DND-41 (cell line): ENCODE measurements around the gene PTGES3L.
"Not testable (repeated sequence)": the region's sequence is repeated elsewhere in the genome, so short reads cannot be mapped to it uniquely, and the experiment has no call there.

Experiments
- ATAC-seq: fragments of 200-7000 bp; cut with Tn5 transposase; 3 replicates; pipeline ENCODE4 v1.9.1; 2021; ENCODE audit warnings: low read depth; ENCODE audit not compliant: insufficient read depth
- DNase-seq: peaks from one replicate; pipeline ENCODE4 v3.0.0-alpha.2; 2020
- H2AFZ ChIP-seq: 2 replicates; pipeline ENCODE4 v1.6.0; 2012; ENCODE audit warnings: low read depth, low read length
- H3K27ac ChIP-seq: 2 replicates; pipeline ENCODE4 v1.5.1; 2012; ENCODE audit warnings: low read length, inconsistent platforms
- H3K27me3 ChIP-seq: fragments of 200-600 bp; sonication (generic); 2 replicates; pipeline ENCODE4 v1.6.0; 2012; ENCODE audit warnings: low read length, mild to moderate bottlenecking, inconsistent platforms; ENCODE audit not compliant: insufficient read depth, poor library complexity
- H3K36me3 ChIP-seq: 2 replicates; pipeline ENCODE4 v1.5.1; 2012; ENCODE audit warnings: low read length, inconsistent platforms; ENCODE audit not compliant: insufficient read depth
- H3K4me1 ChIP-seq: 2 replicates; pipeline ENCODE4 v1.5.1; 2012; ENCODE audit warnings: mild to moderate bottlenecking, low read length; ENCODE audit not compliant: insufficient read depth
- H3K4me2 ChIP-seq: 2 replicates; pipeline ENCODE4 v1.6.0; 2012; ENCODE audit warnings: mild to moderate bottlenecking, moderate library complexity, low read length, inconsistent platforms; ENCODE audit not compliant: insufficient read depth
- H3K4me3 ChIP-seq, 2 experiments: fragments of 200-600 bp in 1 of 2; shearing (Covaris generic) in 1 of 2; 2 replicates each; pipeline ENCODE4 v1.5.1; 2012 to 2016; ENCODE audit warnings: inconsistent platforms in 2 of 2, low read length in 2 of 2, mild to moderate bottlenecking in 2 of 2, low read depth in 1 of 2, moderate library complexity in 1 of 2
- H3K79me2 ChIP-seq: 2 replicates; pipeline ENCODE4 v1.6.0; 2012; ENCODE audit warnings: low read length, inconsistent platforms; ENCODE audit not compliant: insufficient read depth
- H3K9ac ChIP-seq: 2 replicates; pipeline ENCODE4 v1.6.0; 2012; ENCODE audit warnings: low read depth, mild to moderate bottlenecking, inconsistent platforms, low read length, moderate library complexity
- H3K9me3 ChIP-seq: 2 replicates; pipeline ENCODE4 v1.5.1; 2012; ENCODE audit warnings: low read length, moderate library complexity, mild to moderate bottlenecking, inconsistent platforms; ENCODE audit not compliant: insufficient read depth, severe bottlenecking
- H4K20me1 ChIP-seq: 2 replicates; pipeline ENCODE4 v1.6.0; 2012; ENCODE audit warnings: low read length; ENCODE audit not compliant: insufficient read depth
- EZH2 ChIP-seq: IDR thresholded peaks from 3 replicates; pipeline ENCODE4 v1.6.1; 2012; ENCODE audit warnings: borderline replicate concordance, low read depth, mild to moderate bottlenecking, moderate library complexity, low read length, inconsistent platforms; ENCODE audit not compliant: severe bottlenecking
- TF ChIP-seq, protein P1 (sequence below): IDR thresholded peaks from 2 replicates; pipeline ENCODE4 v1.5.1; 2012; ENCODE audit warnings: borderline replicate concordance, low read length, moderate library complexity, mild to moderate bottlenecking; ENCODE audit not compliant: poor library complexity, severe bottlenecking; ENCODE audit errors: extremely low read depth

PTGES3L gene

GRCh38 chr17:42920106-42920900 lies 59.6 kb downstream of the PTGES3L start:
- H2AFZ ChIP-seq: no peak overlapping the region
- no peak overlapping the region for H3K4me2 ChIP-seq
- no peaks in the 10 kb centered on the region for H3K9me3 ChIP-seq
- DNase-seq (no peak), ATAC-seq (no peak)
- no peak overlapping the region for H3K27ac ChIP-seq
- no peaks in the 10 kb centered on the region for H4K20me1 ChIP-seq
- H3K9ac ChIP-seq: no peak overlapping the region
- H3K79me2 ChIP-seq: no peaks in the 10 kb centered on the region
- H3K36me3 ChIP-seq: no peaks in the 10 kb centered on the region
- H3K27me3 ChIP-seq: peaks cover 6% of the 10 kb centered on the region
- H3K4me1 ChIP-seq: no peaks in the 10 kb centered on the region
- TF ChIP-seq, protein P1, sequence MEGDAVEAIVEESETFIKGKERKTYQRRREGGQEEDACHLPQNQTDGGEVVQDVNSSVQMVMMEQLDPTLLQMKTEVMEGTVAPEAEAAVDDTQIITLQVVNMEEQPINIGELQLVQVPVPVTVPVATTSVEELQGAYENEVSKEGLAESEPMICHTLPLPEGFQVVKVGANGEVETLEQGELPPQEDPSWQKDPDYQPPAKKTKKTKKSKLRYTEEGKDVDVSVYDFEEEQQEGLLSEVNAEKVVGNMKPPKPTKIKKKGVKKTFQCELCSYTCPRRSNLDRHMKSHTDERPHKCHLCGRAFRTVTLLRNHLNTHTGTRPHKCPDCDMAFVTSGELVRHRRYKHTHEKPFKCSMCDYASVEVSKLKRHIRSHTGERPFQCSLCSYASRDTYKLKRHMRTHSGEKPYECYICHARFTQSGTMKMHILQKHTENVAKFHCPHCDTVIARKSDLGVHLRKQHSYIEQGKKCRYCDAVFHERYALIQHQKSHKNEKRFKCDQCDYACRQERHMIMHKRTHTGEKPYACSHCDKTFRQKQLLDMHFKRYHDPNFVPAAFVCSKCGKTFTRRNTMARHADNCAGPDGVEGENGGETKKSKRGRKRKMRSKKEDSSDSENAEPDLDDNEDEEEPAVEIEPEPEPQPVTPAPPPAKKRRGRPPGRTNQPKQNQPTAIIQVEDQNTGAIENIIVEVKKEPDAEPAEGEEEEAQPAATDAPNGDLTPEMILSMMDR: no peak
- TF ChIP-seq EZH2: no peak
- no peak overlapping the region for H3K4me3 ChIP-seq

GRCh38 chr17:42919522-42920077 lies 60.3 kb downstream of the PTGES3L start:
- not testable (repeated sequence) for ATAC-seq, H3K36me3 ChIP-seq, H3K4me2 ChIP-seq, H4K20me1 ChIP-seq, H3K4me3 ChIP-seq, DNase-seq, H3K79me2 ChIP-seq, H3K9ac ChIP-seq, H3K9me3 ChIP-seq, H2AFZ ChIP-seq, H3K4me1 ChIP-seq, H3K27me3 ChIP-seq, H3K27ac ChIP-seq

GRCh38 chr17:42918902-42919521 lies 60.9 kb downstream of the PTGES3L start:
- Histone ChIP-seq H3K9me3 (no peaks in the 10 kb centered on the region), H2AFZ (no peak overlapping the region), H3K79me2 (no peaks in the 10 kb centered on the region), H4K20me1 (no peaks in the 10 kb centered on the region), H3K9ac (no peak overlapping the region), H3K4me1 (no peaks in the 10 kb centered on the region), H3K4me3 (no peak overlapping the region), H3K27me3 (peaks cover 6% of the 10 kb centered on the region), H3K36me3 (no peaks in the 10 kb centered on the region), H3K27ac (no peak overlapping the region), H3K4me2 (no peak overlapping the region)
- TF ChIP-seq, protein P1: no peak
- TF ChIP-seq EZH2: no peak
- ATAC-seq (no peak), DNase-seq (no peak)
